Stimulated activated CD4-positive, alpha-beta T cell treated with anti-CD3 and anti-CD28 coated beads, Interleukin-12 subunit alpha, Interleukin-12 subunit beta, amount 100 ng/mL, for 24 hours (primary cell): ENCODE data around the gene MLYCD.

Experiments
- DNase-seq, 2 experiments: peaks; one replicate each; pipeline ENCODE4 v3.0.0-alpha.2; 2020; ENCODE audit warnings: low read depth in 2 of 2

The MLYCD gene

GRCh38 chr16:83968891-83969649, 70.2 kb downstream of the MLYCD start:
- DNase-seq, result no peak

- DNase-seq, result no peak
These were observed 71.0 kb downstream of the MLYCD start for GRCh38 chr16:83969771-83970429.

- DNase-seq, result no peak
These were observed 71.5 kb downstream of the MLYCD start for GRCh38 chr16:83970430-83970815.

GRCh38 chr16:83971165-83972130, 72.5 kb downstream of the MLYCD start:
- no peak for DNase-seq

GRCh38 chr16:83972256-83973008, 73.5 kb downstream of the MLYCD start:
- no peak for DNase-seq

DNA sequence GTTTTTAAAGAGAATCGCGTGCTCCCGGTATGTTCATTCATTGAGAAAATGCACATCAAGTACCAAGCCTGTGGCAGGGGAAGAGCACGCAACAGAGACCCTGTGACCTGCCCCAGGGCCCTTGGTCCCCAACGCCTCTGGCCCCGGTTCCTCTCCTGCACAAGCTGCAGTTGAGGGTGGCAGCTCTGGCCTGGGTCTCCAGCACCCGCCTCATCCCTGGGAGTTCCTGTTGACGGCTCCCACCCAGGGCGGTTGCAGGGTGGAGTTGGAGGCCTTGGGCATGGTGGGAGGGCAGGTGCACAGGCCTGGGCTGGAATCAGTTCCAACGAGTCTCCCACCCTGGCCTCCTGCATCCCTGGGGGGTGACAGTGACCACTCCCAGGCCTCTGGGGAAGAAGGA, 74.2 kb downstream of the MLYCD start:
- DNase-seq, result no peak

DNA sequence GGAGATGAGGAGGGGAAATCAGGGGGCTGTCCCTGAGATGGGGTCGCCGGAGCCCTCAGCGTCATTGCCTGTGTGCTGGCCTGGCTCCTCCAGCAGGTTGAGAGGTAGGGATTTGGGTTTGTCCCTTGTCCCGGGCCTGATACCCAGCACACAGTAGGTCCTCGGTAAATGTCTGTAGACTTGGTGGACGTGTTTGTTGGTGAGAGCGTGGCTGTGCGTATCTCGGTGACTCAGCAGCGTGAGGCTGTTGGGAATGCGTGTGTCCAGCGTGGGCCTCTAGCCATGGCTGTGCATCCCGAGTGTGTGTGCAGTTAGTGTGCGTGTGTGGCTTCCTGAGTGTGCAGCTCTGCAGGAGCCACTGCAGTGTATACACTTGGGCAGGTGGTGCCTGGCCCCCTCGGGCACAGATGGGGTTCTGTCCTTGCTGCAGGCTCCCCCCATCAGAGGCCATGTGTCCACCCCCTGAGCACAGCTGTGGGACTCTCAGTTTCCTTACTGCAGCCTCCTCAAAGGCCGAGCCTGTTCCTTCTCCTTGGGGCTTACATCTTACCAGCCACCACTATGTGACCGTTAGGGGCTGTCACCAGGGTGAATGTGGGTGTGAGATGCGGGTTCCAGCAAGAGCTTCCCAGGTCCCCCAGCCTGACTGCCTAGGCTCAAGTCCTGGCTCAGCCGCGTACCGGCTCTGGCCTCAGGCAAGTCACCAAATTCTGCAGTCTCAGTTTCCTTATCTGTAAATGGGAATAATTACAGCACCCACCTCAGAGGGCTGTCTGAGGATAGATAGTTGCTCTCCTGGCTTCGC, 74.9 kb downstream of the MLYCD start:
- DNase-seq, result no peak

DNA sequence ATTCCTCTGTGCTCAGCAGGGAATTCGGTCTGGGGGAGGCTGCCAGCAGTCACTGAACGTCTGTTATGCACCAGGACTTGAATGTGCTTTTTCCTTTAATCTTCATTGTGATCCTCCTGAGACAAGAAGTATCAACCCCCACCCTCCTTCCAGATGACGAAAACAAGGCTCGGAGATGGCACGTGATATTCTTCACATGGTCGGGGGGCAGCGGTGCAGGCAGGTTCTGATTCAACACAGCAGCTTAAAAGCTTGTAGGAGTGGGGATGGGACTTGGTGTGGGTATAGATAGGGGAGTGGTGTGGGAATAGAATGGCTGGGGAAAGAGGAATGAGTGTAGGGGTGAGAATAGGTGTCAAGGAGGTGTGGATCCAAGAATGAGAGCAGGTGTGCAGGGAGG, 75.6 kb downstream of the MLYCD start:
- no peak for DNase-seq

DNA sequence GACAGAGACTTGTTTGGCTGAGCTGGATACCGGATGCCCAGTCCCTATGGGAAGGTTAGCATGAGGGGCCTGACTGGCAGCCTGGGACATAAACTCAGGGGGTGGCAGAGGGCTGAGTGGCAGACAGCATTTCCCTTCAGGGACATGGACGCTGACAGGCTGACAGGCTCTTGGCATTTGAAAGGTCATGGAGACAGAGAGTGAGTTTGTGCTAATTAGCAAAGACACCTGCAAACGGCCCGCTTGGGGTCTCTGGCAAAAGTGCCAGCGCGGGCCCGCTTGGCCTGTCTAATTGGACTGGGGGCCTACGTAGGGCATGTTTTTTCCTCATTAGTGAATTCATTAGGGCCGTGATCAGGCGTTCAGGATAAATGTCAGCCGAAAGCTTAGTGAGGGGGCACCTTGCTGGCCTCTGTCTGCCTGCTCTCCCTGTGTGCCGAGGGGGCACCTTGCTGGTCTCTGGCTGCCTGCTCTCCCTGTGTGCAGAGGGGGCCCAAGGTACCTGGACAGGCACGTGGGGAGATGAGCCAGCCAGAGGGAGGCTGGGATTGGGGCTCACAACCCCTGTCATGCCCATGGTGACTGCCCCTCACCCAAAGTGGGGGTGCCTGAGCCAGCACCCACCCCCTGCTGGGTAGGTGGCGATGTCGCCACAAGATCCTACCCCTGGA, 76.8 kb downstream of the MLYCD start:
- no peak for DNase-seq
